ENCODE results near the gene CALN1.

The CALN1 gene

GRCh38 chr7:72260406-72260805 is 151.7 kb downstream of the CALN1 start:
- no peak for DNase-seq (ENCODE audit: extremely low read depth, low read depth)
- no peak for TF ChIP-seq CTCF (IDR thresholded peaks at IDR 0.05; ENCODE audit: low read depth, low read length)

GRCh38 chr7:72258074-72258473 is 154.1 kb downstream of the CALN1 start:
- DNase-seq (ENCODE audit: extremely low read depth, low read depth) = no peak
- no peak for TF ChIP-seq CTCF (IDR thresholded peaks at IDR 0.05; ENCODE audit: low read depth, low read length)

GRCh38 chr7:72254455-72254854 is 157.7 kb downstream of the CALN1 start:
- TF ChIP-seq CTCF (IDR thresholded peaks at IDR 0.05; ENCODE audit: low read depth, low read length) = no peak
- no peak for DNase-seq (ENCODE audit: extremely low read depth, low read depth)

GRCh38 chr7:72249106-72249505 is 163.0 kb downstream of the CALN1 start:
- no peak for TF ChIP-seq CTCF (IDR thresholded peaks at IDR 0.05; ENCODE audit: low read depth, low read length)
- DNase-seq (ENCODE audit: extremely low read depth, low read depth) = no peak

- no peak for TF ChIP-seq CTCF (IDR thresholded peaks at IDR 0.05; ENCODE audit: low read depth, low read length)
- no peak for DNase-seq (ENCODE audit: extremely low read depth, low read depth)
These were observed 167.2 kb downstream of the CALN1 start for GRCh38 chr7:72244826-72245398.

- TF ChIP-seq CTCF (IDR thresholded peaks at IDR 0.05; ENCODE audit: low read depth, low read length) = no peak
- no peak for DNase-seq (ENCODE audit: extremely low read depth, low read depth)
These were observed 168.8 kb downstream of the CALN1 start for GRCh38 chr7:72243329-72243728.

- TF ChIP-seq CTCF (IDR thresholded peaks at IDR 0.05; ENCODE audit: low read depth, low read length) = no peak
- no peak for DNase-seq (ENCODE audit: extremely low read depth, low read depth)
These were observed 176.8 kb downstream of the CALN1 start for GRCh38 chr7:72235351-72235750.
